Heart left ventricle (tissue), 16 donors: ENCODE results near the gene AMPD1. TPM values are rescaled to one million over a fixed set of nuclear protein-coding genes. Genes with fewer than 3 reads are reported as not detected.

Experiments
- ATAC-seq, 4 donors: fragments of 200-7000 bp; cut with Tn5 transposase; one replicate each; pipeline ENCODE4 v1.9.1; 2020 to 2022; ENCODE audit warnings: moderate library complexity in 4 of 4, mild to moderate bottlenecking in 3 of 4, moderate number of reproducible peaks in 1 of 4
- DNase-seq, 5 donors: peaks; one replicate each; pipeline ENCODE4 v3.0.0-alpha.2; 2020
- H3K27ac ChIP-seq, 12 donors: fragments of 200-600 bp; sonication (generic) in 4 of 12; one replicate each; pipeline versions ENCODE4 v1.5.0 to v1.8.0; 2016 to 2022; ENCODE audit warnings: mild to moderate bottlenecking in 2 of 12
- H3K27me3 ChIP-seq, 9 donors: fragments of 200-600 bp; sonication (generic) in 2 of 9; one replicate each; pipeline versions ENCODE4 v1.5.1 to v1.8.0; 2016 to 2022; ENCODE audit warnings: mild to moderate bottlenecking in 3 of 9
- H3K36me3 ChIP-seq, 9 donors: fragments of 200-600 bp; sonication (generic) in 2 of 9; one replicate each; pipeline versions ENCODE4 v1.5.0 to v1.8.0; 2018 to 2022; ENCODE audit warnings: mild to moderate bottlenecking in 2 of 9
- H3K4me1 ChIP-seq, 12 donors: fragments of 200-600 bp; sonication (generic) in 4 of 12; one replicate each; pipeline versions ENCODE4 v1.5.0 to v1.8.0; 2016 to 2022; ENCODE audit warnings: mild to moderate bottlenecking in 3 of 12
- H3K4me3 ChIP-seq, 12 donors: fragments of 200-600 bp; sonication (generic) in 4 of 12; one replicate each; pipeline versions ENCODE4 v1.5.0 to v1.8.0; 2017 to 2022; ENCODE audit warnings: mild to moderate bottlenecking in 9 of 12, moderate library complexity in 4 of 12
- H3K9me3 ChIP-seq, 12 donors: fragments of 200-600 bp; sonication (generic) in 4 of 12; one replicate each; pipeline versions ENCODE4 v1.5.0 to v1.8.0; 2016 to 2022; ENCODE audit warnings: mild to moderate bottlenecking in 1 of 12
- CTCF ChIP-seq, 12 donors: fragments of 200-600 bp; sonication (generic) in 4 of 12; IDR thresholded peaks; one replicate each; pipeline versions ENCODE4 v1.5.0 to v1.8.0; 2018 to 2022; ENCODE audit warnings: antibody characterized with exemption in 12 of 12, mild to moderate bottlenecking in 5 of 12
- POLR2A ChIP-seq, 2 donors: fragments of 450-650 bp; IDR thresholded peaks; one replicate each; pipeline ENCODE4 v1.6.1; 2017; ENCODE audit warnings: antibody characterized with exemption in 2 of 2, mild to moderate bottlenecking in 2 of 2, moderate library complexity in 2 of 2
- WGBS, 4 donors: extraction: QIAGEN DNeasy Blood & Tissue Kit in 2 of 4; methylation state at CpG; one replicate each; pipeline versions ENCODE4 v1.1.5 to v1.1.7; 2013 to 2018; 5-methylcytosine and 5-hydroxymethylcytosine counted together
- intact Hi-C, 10 donors: fragments of 100-400 bp; cut with DNase I; formaldehyde crosslinking; loops; one replicate each; pipeline versions ENCODE4 v1.11.1 to v1.14.2; 2022
- polyA plus RNA-seq, 2 donors: library from polyadenylated mRNA; stranded (reverse); fragments of 200-250 nt; gene quantifications; one replicate each; pipeline ENCODE4 v1.2.3, GENCODE V29; 2013
- total RNA-seq, 9 donors: library from RNA; depleted of rRNA in 2 of 9; stranded (reverse); fragments of >200 nt in 2 of 9; fragmentation: NEBNext Ultra II Directional in 3 of 9; extraction: Animal tissue kit (Norgen Biotek cat#: 25700) in 3 of 9; gene quantifications; one replicate each; pipeline versions ENCODE4 v1.1.0 to v1.2.4, GENCODE V29; 2016 to 2023
- donor health status: ischemic (EF 13 %, LVEDD 7.1; RV severe dilation, severe dysfunction).
- donor health status: healthy with polysubstance abuse.
- donor health status: DM: no; HTN: yes; CAD: no.
- donor health status: DM: no; HTN: no; CAD: no.
- donor health status: ischemic (EF 25% LVEDD 6.9; RV normal size, moderate dysfunction).
- donor health status: ischemic (EF 25% LVEDD 5.7; RV mildly dilated, moderate dysfunction).
- donor health status: healthy.
- donor health status: DM: yes; HTN: yes; CAD: no.
- donor health status: ischemic (EF 35%, LVEDD 5.7; RV mildly dilated, moderate dysfunction).
- donor health status: nonischemic (EF 11% LVEDD 7.7; RV severe dilation, severe dysfunction).
- donor health status: DM: yes; HTN: yes; CAD: no.
- donor health status: PGD.
- donor health status: ischemic (EF 29% LVEDD 5.4; RV normal size, mild dysfunction).
- donor health status: nonischemic (EF 23%, LVEDD 6.1; RV moderate dilation, normal function).

The AMPD1 gene
- total and polyA plus RNA-seq, 11 donors: not detected

- no peak overlapping the region for H3K4me3 ChIP-seq
- DNase-seq: no peak
- H3K27ac ChIP-seq: no peak overlapping the region
- intact Hi-C loops: loop anchor here in 1 of 10 donors (5.0 kb wide), 1 partner anchor 143 kb away; no protein-coding TSS in a partner anchor
- H3K36me3 ChIP-seq: no peaks in the 10 kb centered on the region
- WGBS, 4 donors: 13 to 36% (median 25%) methylated on average over 2 of the region's 2 CpGs
- H3K9me3 ChIP-seq: no peaks in the 10 kb centered on the region
- TF ChIP-seq POLR2A (IDR thresholded peaks at IDR 0.05) (no peak), CTCF (IDR thresholded peaks at IDR 0.05) (no peak)
- peak in 1 of 4 donors; percentile 26 for ATAC-seq
- H3K27me3 ChIP-seq: no peaks in the 10 kb centered on the region
- peaks cover 0 to 9% (median 0%) of the 10 kb centered on the region in 12 donors for H3K4me1 ChIP-seq
Observed at GRCh38 chr1:114660238-114660637, 35.1 kb downstream of the AMPD1 start.

- Histone ChIP-seq H3K27ac (no peak overlapping the region), H3K36me3 (no peaks in the 10 kb centered on the region), H3K9me3 (no peaks in the 10 kb centered on the region), H3K27me3 (peaks cover 0 to 3% (median 0%) of the 10 kb centered on the region in 9 donors), H3K4me3 (no peak overlapping the region), H3K4me1 (no peaks in the 10 kb centered on the region)
- DNase-seq (no peak), ATAC-seq (peak in 1 of 4 donors; percentile 24)
- TF ChIP-seq CTCF (IDR thresholded peaks at IDR 0.05): no peak
- TF ChIP-seq POLR2A (IDR thresholded peaks at IDR 0.05): no peak
- intact Hi-C loops: no loop called here
- WGBS, 4 donors: 55 to 78% (median 63%) methylated on average over 2 of the region's 2 CpGs
Observed at GRCh38 chr1:114651893-114652292, 43.5 kb downstream of the AMPD1 start.

- 94 to 100% (median 97%) methylated on average over 1 of the region's 1 CpG for WGBS, 4 donors
- H3K9me3 ChIP-seq: no peaks in the 10 kb centered on the region
- DNase-seq: no peak
- TF ChIP-seq POLR2A (IDR thresholded peaks at IDR 0.05) (no peak), CTCF (IDR thresholded peaks at IDR 0.05) (no peak)
- H3K4me3 ChIP-seq: no peak overlapping the region
- no peaks in the 10 kb centered on the region for H3K4me1 ChIP-seq
- H3K27me3 ChIP-seq: no peaks in the 10 kb centered on the region
- intact Hi-C loops: no loop called here
- H3K27ac ChIP-seq: no peak overlapping the region
- no peaks in the 10 kb centered on the region for H3K36me3 ChIP-seq
- ATAC-seq: no peak
Observed at GRCh38 chr1:114648503-114648902, 46.8 kb downstream of the AMPD1 start.

- Histone ChIP-seq H3K27ac (no peak overlapping the region), H3K4me3 (no peak overlapping the region), H3K9me3 (no peaks in the 10 kb centered on the region), H3K36me3 (no peaks in the 10 kb centered on the region), H3K27me3 (no peaks in the 10 kb centered on the region), H3K4me1 (peaks cover 0 to 3% (median 0%) of the 10 kb centered on the region in 12 donors)
- TF ChIP-seq POLR2A (IDR thresholded peaks at IDR 0.05): no peak
- no peak for TF ChIP-seq CTCF (IDR thresholded peaks at IDR 0.05)
- 89 to 96% (median 94%) methylated on average over 2 of the region's 2 CpGs for WGBS, 4 donors
- no peak for ATAC-seq
- no peak for DNase-seq
- intact Hi-C loops: no loop called here
Observed at GRCh38 chr1:114641377-114641776, 54.0 kb downstream of the AMPD1 start.
